Hepatocyte (in vitro differentiated cells): Measurements from ENCODE around the gene MYL9. TPM values are rescaled to one million over a fixed set of nuclear protein-coding genes. Genes with fewer than 3 reads are reported as not detected.

Source experiments
- DNase-seq: peaks from one replicate; pipeline ENCODE4 v3.0.0-alpha.2; 2016; ENCODE audit warnings: low spot score
- H2AFZ ChIP-seq: fragments of 200-600 bp; sonication (generic); 2 replicates; pipeline ENCODE4 v1.6.0; 2016; ENCODE audit warnings: antibody characterized with exemption, mild to moderate bottlenecking
- H3K27ac ChIP-seq: fragments of 200-600 bp; sonication (generic); 2 replicates; pipeline ENCODE4 v1.5.1; 2016; ENCODE audit warnings: mild to moderate bottlenecking
- H3K27me3 ChIP-seq: fragments of 200-600 bp; sonication (generic); 2 replicates; pipeline ENCODE4 v1.6.1; 2016
- H3K36me3 ChIP-seq: fragments of 200-600 bp; sonication (generic); replicated peaks from 2 replicates; pipeline ENCODE4 v1.5.1; 2016; ENCODE audit warnings: low read depth; ENCODE audit not compliant: insufficient read depth
- H3K4me1 ChIP-seq: fragments of 200-600 bp; sonication (generic); 2 replicates; pipeline ENCODE4 v1.5.1; 2016; ENCODE audit warnings: mild to moderate bottlenecking, moderate library complexity; ENCODE audit not compliant: insufficient read depth
- H3K4me2 ChIP-seq: fragments of 200-600 bp; sonication (generic); 2 replicates; pipeline ENCODE4 v1.6.0; 2016
- H3K4me3 ChIP-seq: fragments of 200-600 bp; sonication (generic); 2 replicates; pipeline ENCODE4 v1.5.1; 2016; ENCODE audit warnings: mild to moderate bottlenecking
- H3K79me2 ChIP-seq: fragments of 200-600 bp; sonication (generic); 2 replicates; pipeline ENCODE4 v1.6.0; 2017; ENCODE audit warnings: mild to moderate bottlenecking
- H3K9me2 ChIP-seq: fragments of 200-600 bp; sonication (generic); replicated peaks from 2 replicates; pipeline ENCODE4 v1.6.0; 2017; ENCODE audit warnings: mild to moderate bottlenecking; ENCODE audit not compliant: insufficient read depth
- H3K9me3 ChIP-seq: fragments of 200-600 bp; sonication (generic); 2 replicates; pipeline ENCODE4 v1.5.1; 2016; ENCODE audit warnings: low read depth, mild to moderate bottlenecking
- H4K20me1 ChIP-seq: fragments of 200-600 bp; sonication (generic); 2 replicates; pipeline ENCODE4 v1.6.0; 2016; ENCODE audit warnings: mild to moderate bottlenecking; ENCODE audit not compliant: insufficient read depth, poor library complexity, severe bottlenecking
- EZH2 ChIP-seq: fragments of 200-600 bp; sonication (generic); IDR thresholded peaks from 2 replicates; pipeline ENCODE4 v1.6.1; 2016; ENCODE audit warnings: antibody characterized with exemption, mild to moderate bottlenecking, borderline replicate concordance
- EZH2phosphoT487 ChIP-seq: fragments of 200-600 bp; sonication (generic); IDR thresholded peaks from one replicate; pipeline ENCODE4 v1.6.1; 2018; ENCODE audit warnings: antibody characterized with exemption, mild to moderate bottlenecking, low read depth, moderate library complexity; ENCODE audit not compliant: unreplicated experiment, severe bottlenecking
- WGBS: methylation state at CpG from one replicate; pipeline ENCODE4 v1.1.6; 2016; ENCODE audit warnings: low lambda C conversion rate; ENCODE audit errors: missing lambda C conversion rate; 5-methylcytosine and 5-hydroxymethylcytosine counted together
- polyA plus RNA-seq: library from polyadenylated mRNA; unstranded; fragments of >200 nt; fragmentation: Nextera tagmentation; extraction: Ambion mirVana; gene quantifications from 2 replicates; pipeline ENCODE4 v1.2.1, GENCODE V29; 2016
- total RNA-seq: library from RNA; depleted of rRNA; stranded (reverse); fragments of >200 nt; gene quantifications from 2 replicates; pipeline ENCODE4 v1.2.3, GENCODE V29; 2014
- TF ChIP-seq, protein P1 (sequence below): fragments of 200-600 bp; sonication (generic); IDR thresholded peaks from 2 replicates; pipeline ENCODE4 v1.5.1; 2016; ENCODE audit warnings: antibody characterized with exemption, mild to moderate bottlenecking; ENCODE audit not compliant: poor library complexity

MYL9 gene
- total and polyA plus RNA-seq, 2 experiments from 2014 or later = 31.8 to 169 TPM

DNA sequence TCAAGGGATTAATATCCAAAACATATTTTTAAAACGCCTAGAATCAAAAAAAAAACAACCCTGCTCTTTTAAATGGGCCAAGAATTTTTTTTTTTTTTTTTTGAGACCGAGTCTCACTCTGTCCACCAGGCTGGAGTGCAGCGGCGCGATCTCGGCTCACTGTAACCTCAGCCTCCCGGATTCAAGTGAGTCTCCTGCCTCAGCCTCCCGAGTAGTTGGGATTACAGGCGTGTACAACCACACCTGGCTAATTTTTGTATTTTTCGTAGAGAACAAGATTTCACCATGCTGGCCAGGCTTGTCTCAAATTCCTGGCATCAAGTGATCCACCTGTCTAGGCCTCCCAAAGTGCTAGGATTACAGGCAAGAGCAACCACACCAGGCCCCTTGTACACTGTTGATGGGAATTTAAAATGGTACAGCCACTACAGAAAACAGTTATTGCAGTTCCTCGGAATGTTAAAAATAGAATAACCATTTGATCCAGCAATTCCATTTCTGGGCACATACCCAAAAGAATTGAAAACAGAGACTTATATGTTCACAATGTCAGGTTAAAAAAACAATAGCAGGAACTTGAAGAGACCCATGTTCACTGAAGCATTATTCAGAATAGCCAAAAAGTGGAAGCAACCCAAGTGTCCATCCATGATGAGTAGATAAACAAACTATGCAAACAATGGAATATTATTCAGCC lies 3.1 kb upstream of the MYL9 start:
- Histone ChIP-seq H3K9me3 (no peaks in the 10 kb centered on the region), H3K9me2 (no peaks in the 10 kb centered on the region), H3K4me3 (no peak overlapping the region), H3K4me1 (peaks cover 23% of the 10 kb centered on the region), H3K79me2 (peaks cover 25% of the 10 kb centered on the region), H4K20me1 (no peaks in the 10 kb centered on the region), H3K27ac (no peak overlapping the region), H3K27me3 (no peaks in the 10 kb centered on the region), H3K36me3 (no peaks in the 10 kb centered on the region), H2AFZ (no peak overlapping the region), H3K4me2 (no peak overlapping the region)
- DNase-seq = no peak
- TF ChIP-seq, protein P1, sequence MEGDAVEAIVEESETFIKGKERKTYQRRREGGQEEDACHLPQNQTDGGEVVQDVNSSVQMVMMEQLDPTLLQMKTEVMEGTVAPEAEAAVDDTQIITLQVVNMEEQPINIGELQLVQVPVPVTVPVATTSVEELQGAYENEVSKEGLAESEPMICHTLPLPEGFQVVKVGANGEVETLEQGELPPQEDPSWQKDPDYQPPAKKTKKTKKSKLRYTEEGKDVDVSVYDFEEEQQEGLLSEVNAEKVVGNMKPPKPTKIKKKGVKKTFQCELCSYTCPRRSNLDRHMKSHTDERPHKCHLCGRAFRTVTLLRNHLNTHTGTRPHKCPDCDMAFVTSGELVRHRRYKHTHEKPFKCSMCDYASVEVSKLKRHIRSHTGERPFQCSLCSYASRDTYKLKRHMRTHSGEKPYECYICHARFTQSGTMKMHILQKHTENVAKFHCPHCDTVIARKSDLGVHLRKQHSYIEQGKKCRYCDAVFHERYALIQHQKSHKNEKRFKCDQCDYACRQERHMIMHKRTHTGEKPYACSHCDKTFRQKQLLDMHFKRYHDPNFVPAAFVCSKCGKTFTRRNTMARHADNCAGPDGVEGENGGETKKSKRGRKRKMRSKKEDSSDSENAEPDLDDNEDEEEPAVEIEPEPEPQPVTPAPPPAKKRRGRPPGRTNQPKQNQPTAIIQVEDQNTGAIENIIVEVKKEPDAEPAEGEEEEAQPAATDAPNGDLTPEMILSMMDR = no peak
- TF ChIP-seq EZH2 (no peak), EZH2phosphoT487 (no peak)
- 92% methylated on average over 11 of the region's 11 CpGs for WGBS

DNA sequence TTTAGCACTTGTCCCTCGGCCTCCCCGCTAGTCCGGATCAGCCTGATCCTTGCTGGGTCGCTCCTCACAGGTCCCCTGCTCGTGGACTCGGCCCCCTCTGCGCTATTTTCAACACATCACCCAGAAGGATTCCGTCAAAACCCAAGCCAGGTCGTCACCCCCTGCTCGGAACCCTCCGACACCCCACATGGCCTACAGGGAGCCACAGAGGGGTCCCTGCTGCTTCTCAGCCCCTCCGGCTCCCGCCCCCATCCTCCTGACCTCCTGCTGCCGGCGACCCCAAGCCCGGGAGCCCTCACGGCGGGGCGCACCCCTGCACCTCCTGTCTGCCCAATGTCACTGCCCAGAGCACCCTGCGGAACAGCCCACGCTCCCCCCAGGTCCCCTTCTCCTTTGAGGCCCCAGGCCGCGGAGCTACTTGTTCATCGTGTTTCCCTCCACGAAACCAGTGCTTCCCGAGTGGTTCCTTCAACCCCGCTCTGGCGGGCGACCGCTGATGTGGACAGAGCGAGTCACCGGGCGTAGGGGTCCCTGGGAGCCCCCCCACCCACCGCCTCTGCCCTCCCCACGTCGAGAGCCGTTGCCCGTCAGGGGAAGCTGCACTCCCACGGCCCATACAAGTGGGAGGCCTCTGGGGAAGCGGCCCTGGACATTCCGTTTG lies 638 bp upstream of the MYL9 start:
- WGBS = 77% methylated on average over 18 of the region's 41 CpGs
- H3K36me3 ChIP-seq = no peaks in the 10 kb centered on the region
- H4K20me1 ChIP-seq = no peaks in the 10 kb centered on the region
- H3K9me2 ChIP-seq = no peaks in the 10 kb centered on the region
- peak overlapping the region; percentile 95 for H2AFZ ChIP-seq
- H3K27ac ChIP-seq = peak overlapping the region; percentile 40
- no peaks in the 10 kb centered on the region for H3K9me3 ChIP-seq
- no peak for DNase-seq
- no peak for TF ChIP-seq EZH2
- TF ChIP-seq, protein P1 = no peak
- no peak for TF ChIP-seq EZH2phosphoT487
- H3K27me3 ChIP-seq = no peaks in the 10 kb centered on the region
- H3K4me2 ChIP-seq = peak overlapping the region; percentile 97
- peak overlapping the region; percentile 89 for H3K4me3 ChIP-seq
- H3K79me2 ChIP-seq = peaks cover 31% of the 10 kb centered on the region
- peaks cover 31% of the 10 kb centered on the region for H3K4me1 ChIP-seq

DNA sequence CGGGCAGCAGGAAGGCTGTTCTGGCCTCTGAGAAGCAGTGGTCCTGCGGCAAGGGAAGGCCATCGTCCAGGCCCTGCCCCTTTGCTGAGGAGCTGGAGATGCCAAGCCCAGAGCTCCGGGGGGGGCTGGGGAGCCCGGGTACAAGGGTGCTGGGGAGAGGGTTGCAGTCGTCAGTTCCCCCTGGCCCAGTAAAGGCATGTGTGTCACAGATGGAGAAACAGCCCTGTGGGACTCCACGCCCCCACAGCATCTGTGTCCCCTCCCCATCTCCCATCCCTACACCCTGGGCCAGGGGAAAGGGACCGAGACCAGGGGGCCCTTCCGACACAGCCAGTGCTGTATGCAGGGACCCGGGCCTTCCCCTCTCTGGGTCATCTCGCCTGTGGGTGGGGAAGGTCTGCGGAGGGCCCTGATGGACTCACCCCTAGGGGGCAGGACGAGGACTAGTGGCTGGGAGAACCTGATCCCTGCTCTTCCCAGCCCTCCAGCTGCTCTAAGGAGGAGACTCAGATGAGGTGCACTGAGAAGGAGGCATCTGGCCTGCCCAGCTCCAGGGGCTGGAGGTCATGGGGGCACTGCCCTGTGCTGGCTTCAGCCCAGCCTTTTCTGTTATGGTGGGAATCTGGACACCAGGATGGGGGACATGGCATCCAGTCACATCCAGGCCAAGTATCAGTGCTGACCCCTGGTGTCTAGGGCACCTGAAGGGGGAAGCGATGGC lies 609 bp downstream of the MYL9 start:
- peak overlapping the region; percentile 95 for H2AFZ ChIP-seq
- H3K79me2 ChIP-seq = peaks cover 31% of the 10 kb centered on the region
- no peaks in the 10 kb centered on the region for H4K20me1 ChIP-seq
- no peaks in the 10 kb centered on the region for H3K9me2 ChIP-seq
- peak overlapping the region; percentile 83 for H3K27ac ChIP-seq
- TF ChIP-seq EZH2phosphoT487 (no peak), EZH2 (no peak)
- TF ChIP-seq, protein P1 = peak; percentile 55
- H3K4me2 ChIP-seq = peak overlapping the region; percentile 97
- no peaks in the 10 kb centered on the region for H3K27me3 ChIP-seq
- WGBS = 31% methylated on average over 12 of the region's 14 CpGs
- H3K36me3 ChIP-seq = no peaks in the 10 kb centered on the region
- DNase-seq = peak; percentile 58
- no peaks in the 10 kb centered on the region for H3K9me3 ChIP-seq
- peak overlapping the region; percentile 89 for H3K4me3 ChIP-seq
- H3K4me1 ChIP-seq = peaks cover 31% of the 10 kb centered on the region
